Panc1 (cell line): Measurements from ENCODE around the gene LRRC56. TPM values are rescaled to one million over a fixed set of nuclear protein-coding genes. Genes with fewer than 3 reads are reported as not detected.

Experiments used
- ATAC-seq: fragments of 200-7000 bp; cut with Tn5 transposase; 2 replicates; pipeline ENCODE4 v1.9.1; 2020; ENCODE audit warnings: mild to moderate bottlenecking, moderate library complexity
- BruUV-seq: library from RNA; stranded (reverse); fragments of 400-500 nt; replicated peaks from 2 replicates; lab custom pipeline; 2021; lab: Mats Ljungman, UMichigan
- CTCF ChIA-PET: fragments of 300-600 bp; sonication (Branson Sonifier 250); formaldehyde crosslinking; loops from one replicate; lab custom pipeline; 2022; ENCODE audit warnings: antibody characterized with exemption; lab: Charles Lee
- POLR2A ChIA-PET: fragments of 300-600 bp; sonication (Branson Sonifier 250); formaldehyde crosslinking; loops from one replicate; lab custom pipeline; 2022; ENCODE audit warnings: antibody characterized with exemption; lab: Charles Lee
- DNase-seq: peaks from one replicate; pipeline ENCODE4 v3.0.0-alpha.2; 2010; ENCODE audit warnings: low read depth, low spot score
- H3K27ac ChIP-seq: 2 replicates; pipeline ENCODE4 v1.5.1; 2011; ENCODE audit warnings: mild to moderate bottlenecking, low read length, inconsistent platforms
- H3K27me3 ChIP-seq: fragments of 200-500 bp; sonication (Bioruptor generic); 2 replicates; pipeline ENCODE4 v1.6.0; 2014; ENCODE audit warnings: low read length, inconsistent platforms; ENCODE audit not compliant: control insufficient read depth, insufficient read depth
- H3K36me3 ChIP-seq: fragments of 200-500 bp; sonication (Bioruptor generic); 2 replicates; pipeline ENCODE4 v1.5.1; 2014; ENCODE audit warnings: inconsistent platforms, mild to moderate bottlenecking, low read length, moderate library complexity; ENCODE audit not compliant: control insufficient read depth, insufficient read depth
- H3K4me1 ChIP-seq: 2 replicates; pipeline ENCODE4 v1.5.1; 2011; ENCODE audit warnings: inconsistent platforms, mild to moderate bottlenecking, low read length, moderate library complexity; ENCODE audit not compliant: control insufficient read depth, insufficient read depth
- H3K4me3 ChIP-seq, 2 experiments: 2 replicates each; pipeline ENCODE4 v1.5.1; 2011 to 2012; ENCODE audit warnings: low read depth in 2 of 2, low read length in 2 of 2, mild to moderate bottlenecking in 2 of 2, inconsistent platforms in 1 of 2, moderate library complexity in 1 of 2
- H3K9me3 ChIP-seq: fragments of 200-500 bp; sonication (Bioruptor generic); 2 replicates; pipeline ENCODE4 v1.5.1; 2014; ENCODE audit warnings: low read depth, mild to moderate bottlenecking, inconsistent platforms, low read length, moderate library complexity; ENCODE audit not compliant: control insufficient read depth, insufficient read depth
- POLR2AphosphoS5 ChIP-seq: IDR thresholded peaks from 2 replicates; pipeline ENCODE4 v1.6.1; 2012; ENCODE audit warnings: mild to moderate bottlenecking, low read depth, low read length, moderate library complexity
- SIN3A ChIP-seq: IDR thresholded peaks from 2 replicates; pipeline ENCODE4 v1.6.1; 2012; ENCODE audit warnings: low read depth, mild to moderate bottlenecking, low read length, moderate library complexity, borderline replicate concordance; ENCODE audit not compliant: insufficient read depth
- TCF7L2 ChIP-seq: IDR thresholded peaks from 2 replicates; pipeline ENCODE4 v1.6.1; 2011; ENCODE audit warnings: mild to moderate bottlenecking, low read depth, low read length, inconsistent platforms
- in situ Hi-C: cut with HindIII; loops from 2 replicates; pipeline ENCODE4 v1.10.0; 2016; ENCODE audit warnings: low sequenced_read_pairs, low pct_unique_long_range_greater_than_20kb
- intact Hi-C: fragments of 100-400 bp; cut with micrococcal nuclease; formaldehyde crosslinking; loops from one replicate; pipeline ENCODE4 v1.10.0; 2022; ENCODE audit not compliant: unreplicated experiment
- total RNA-seq: library from RNA; stranded (reverse); gene quantifications from one replicate; pipeline ENCODE4 v1.2.1, GENCODE V29; 2021; ENCODE audit not compliant: unreplicated experiment
- TF ChIP-seq, protein P1 (sequence below): fragments of 450-650 bp; IDR thresholded peaks from 2 replicates; pipeline ENCODE4 v1.5.1; 2017; ENCODE audit warnings: mild to moderate bottlenecking
- TF ChIP-seq, protein P2 (sequence below), 2 experiments: IDR thresholded peaks; 2 replicates each; pipeline ENCODE4 v1.6.1; 2011 to 2012; ENCODE audit warnings: low read depth in 2 of 2, control low read depth in 1 of 2, low read length in 1 of 2, mild to moderate bottlenecking in 1 of 2, moderate library complexity in 1 of 2; ENCODE audit not compliant: insufficient read depth in 1 of 2

LRRC56 gene
- total RNA-seq, 1 experiment from 2014 or later = 9.8 TPM

DNA sequence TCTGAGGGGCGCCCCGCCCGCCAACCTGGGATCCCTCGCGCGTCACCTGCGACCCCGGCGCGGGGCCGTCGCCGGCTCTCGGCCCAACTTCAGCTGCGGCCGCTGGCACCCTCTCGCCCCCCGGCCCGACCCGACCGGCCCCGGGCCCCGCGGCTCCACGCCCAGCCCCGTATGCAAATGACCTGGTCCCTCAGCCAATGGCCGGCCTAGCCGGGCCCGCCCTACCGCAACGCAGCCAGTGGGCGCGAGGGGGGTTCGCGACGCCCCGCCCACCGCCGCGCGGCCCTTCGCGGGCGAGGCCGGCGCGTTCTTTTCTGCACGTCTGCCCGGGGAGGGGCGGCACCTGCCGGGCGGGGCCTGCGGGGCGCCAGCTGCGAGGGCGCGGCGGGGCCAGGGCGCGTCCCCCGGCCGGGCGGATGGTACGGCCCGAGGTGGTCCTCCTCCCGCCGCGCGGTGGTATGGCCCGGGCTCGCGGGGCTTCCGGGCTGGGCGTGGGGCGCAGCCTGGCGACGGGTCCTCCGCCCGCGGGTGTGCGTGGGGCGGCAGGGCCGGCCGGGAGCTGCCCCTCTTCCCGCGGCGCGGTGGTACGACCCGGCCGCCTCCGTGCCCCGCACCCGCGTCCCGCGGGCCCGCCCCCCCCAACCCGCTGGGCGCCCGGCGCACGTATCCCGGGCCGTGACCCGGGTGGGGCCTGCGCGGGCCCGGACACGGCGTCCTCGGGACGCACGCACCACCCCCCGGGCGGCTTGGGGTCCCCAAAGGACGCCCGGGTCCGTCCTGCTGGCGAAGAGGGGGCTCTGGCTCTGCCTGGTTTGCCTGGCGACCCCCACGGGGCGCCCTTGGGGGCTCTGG, 31.2 kb downstream of the LRRC56 start:
- POLR2A ChIA-PET = interaction anchor here (0.6 kb wide), 1 partner anchor 10 kb away, joined by 4 read pairs; no protein-coding TSS in a partner anchor

DNA sequence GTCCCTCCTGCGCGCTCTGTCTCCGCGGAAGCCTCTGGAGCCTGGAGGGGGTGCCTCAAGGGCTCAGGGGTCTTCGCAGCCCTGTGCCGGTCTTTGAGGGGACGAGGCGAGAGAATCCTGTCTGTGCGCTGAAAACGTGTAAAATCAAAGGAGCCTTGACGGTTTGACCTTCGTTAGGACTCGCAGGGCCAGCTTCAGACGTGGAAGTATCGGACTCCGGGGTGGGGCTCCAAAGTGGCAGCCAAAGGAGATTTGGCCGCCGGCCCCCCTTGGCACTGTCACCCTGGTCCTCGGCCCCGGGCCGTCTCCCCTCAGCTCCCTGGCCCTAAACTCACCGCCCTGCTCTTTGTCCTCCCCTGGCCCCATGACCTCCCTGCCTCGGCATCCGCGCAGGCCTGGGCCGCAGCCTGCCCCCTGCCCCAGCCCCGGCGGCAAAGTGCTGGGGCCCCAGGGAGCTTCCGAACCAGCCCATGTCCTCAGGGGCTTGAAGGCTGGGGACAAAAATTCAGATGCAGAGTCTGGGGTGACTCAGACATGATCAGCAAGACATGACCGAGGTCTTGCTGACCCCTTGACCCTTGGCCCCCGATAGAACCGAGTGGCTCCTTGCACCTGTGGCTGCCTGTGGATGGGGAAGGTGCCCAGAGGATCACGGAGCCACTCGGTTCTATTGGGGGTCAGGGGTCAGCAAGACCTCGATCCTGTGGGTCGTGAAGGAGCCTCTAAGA, 32.0 kb downstream of the LRRC56 start:
- Histone ChIP-seq H3K4me1 (peaks cover 41% of the 10 kb centered on the region), H3K36me3 (no peaks in the 10 kb centered on the region), H3K9me3 (no peaks in the 10 kb centered on the region), H3K4me3 (peak overlapping the region; percentile 61 to 68), H3K27me3 (no peaks in the 10 kb centered on the region), H3K27ac (peak overlapping the region; percentile 90)
- DNase-seq (no peak), ATAC-seq (no peak)
- in situ Hi-C loops = no loop called here
- intact Hi-C loops = no loop called here
- TF ChIP-seq TCF7L2 = no peak
- no peak for TF ChIP-seq POLR2AphosphoS5
- TF ChIP-seq, protein P1, sequence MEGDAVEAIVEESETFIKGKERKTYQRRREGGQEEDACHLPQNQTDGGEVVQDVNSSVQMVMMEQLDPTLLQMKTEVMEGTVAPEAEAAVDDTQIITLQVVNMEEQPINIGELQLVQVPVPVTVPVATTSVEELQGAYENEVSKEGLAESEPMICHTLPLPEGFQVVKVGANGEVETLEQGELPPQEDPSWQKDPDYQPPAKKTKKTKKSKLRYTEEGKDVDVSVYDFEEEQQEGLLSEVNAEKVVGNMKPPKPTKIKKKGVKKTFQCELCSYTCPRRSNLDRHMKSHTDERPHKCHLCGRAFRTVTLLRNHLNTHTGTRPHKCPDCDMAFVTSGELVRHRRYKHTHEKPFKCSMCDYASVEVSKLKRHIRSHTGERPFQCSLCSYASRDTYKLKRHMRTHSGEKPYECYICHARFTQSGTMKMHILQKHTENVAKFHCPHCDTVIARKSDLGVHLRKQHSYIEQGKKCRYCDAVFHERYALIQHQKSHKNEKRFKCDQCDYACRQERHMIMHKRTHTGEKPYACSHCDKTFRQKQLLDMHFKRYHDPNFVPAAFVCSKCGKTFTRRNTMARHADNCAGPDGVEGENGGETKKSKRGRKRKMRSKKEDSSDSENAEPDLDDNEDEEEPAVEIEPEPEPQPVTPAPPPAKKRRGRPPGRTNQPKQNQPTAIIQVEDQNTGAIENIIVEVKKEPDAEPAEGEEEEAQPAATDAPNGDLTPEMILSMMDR = no peak
- TF ChIP-seq SIN3A = no peak
- TF ChIP-seq, protein P2, sequence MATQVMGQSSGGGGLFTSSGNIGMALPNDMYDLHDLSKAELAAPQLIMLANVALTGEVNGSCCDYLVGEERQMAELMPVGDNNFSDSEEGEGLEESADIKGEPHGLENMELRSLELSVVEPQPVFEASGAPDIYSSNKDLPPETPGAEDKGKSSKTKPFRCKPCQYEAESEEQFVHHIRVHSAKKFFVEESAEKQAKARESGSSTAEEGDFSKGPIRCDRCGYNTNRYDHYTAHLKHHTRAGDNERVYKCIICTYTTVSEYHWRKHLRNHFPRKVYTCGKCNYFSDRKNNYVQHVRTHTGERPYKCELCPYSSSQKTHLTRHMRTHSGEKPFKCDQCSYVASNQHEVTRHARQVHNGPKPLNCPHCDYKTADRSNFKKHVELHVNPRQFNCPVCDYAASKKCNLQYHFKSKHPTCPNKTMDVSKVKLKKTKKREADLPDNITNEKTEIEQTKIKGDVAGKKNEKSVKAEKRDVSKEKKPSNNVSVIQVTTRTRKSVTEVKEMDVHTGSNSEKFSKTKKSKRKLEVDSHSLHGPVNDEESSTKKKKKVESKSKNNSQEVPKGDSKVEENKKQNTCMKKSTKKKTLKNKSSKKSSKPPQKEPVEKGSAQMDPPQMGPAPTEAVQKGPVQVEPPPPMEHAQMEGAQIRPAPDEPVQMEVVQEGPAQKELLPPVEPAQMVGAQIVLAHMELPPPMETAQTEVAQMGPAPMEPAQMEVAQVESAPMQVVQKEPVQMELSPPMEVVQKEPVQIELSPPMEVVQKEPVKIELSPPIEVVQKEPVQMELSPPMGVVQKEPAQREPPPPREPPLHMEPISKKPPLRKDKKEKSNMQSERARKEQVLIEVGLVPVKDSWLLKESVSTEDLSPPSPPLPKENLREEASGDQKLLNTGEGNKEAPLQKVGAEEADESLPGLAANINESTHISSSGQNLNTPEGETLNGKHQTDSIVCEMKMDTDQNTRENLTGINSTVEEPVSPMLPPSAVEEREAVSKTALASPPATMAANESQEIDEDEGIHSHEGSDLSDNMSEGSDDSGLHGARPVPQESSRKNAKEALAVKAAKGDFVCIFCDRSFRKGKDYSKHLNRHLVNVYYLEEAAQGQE (IDR thresholded peaks at IDR 0.05; ENCODE audit: insufficient read depth in 1 of 2, low read depth in 2 of 2, low read length in 1 of 2) = no peak
- BruUV-seq = TSS peak; percentile 81
- ChIA-PET CTCF (no interaction called here), POLR2A (interaction anchor here (0.6 kb wide), 1 partner anchor 9 kb away, joined by 4 read pairs; no protein-coding TSS in a partner anchor)

More for the DNA sequence above, 31.2 kb downstream of the LRRC56 start:
- H3K4me3 ChIP-seq = peak overlapping the region; percentile 61 to 68
- no TSS peak for BruUV-seq
- no peaks in the 10 kb centered on the region for H3K9me3 ChIP-seq
- TF ChIP-seq POLR2AphosphoS5 = peak; percentile 63; the same call in 1 of the 2 replicates
- TF ChIP-seq, protein P2 (IDR thresholded peaks at IDR 0.05; ENCODE audit: insufficient read depth in 1 of 2, low read depth in 2 of 2, low read length in 1 of 2) = no peak; a peak in 1 of 4 replicates
- TF ChIP-seq, protein P1 = no peak
- TF ChIP-seq TCF7L2 = peak; percentile 54; the same call in 1 of the 2 replicates
- TF ChIP-seq SIN3A = peak; percentile 91; the same call in 1 of the 2 replicates
- DNase-seq (peak; percentile 45), ATAC-seq (peak; percentile 94)
- intact Hi-C loops (no loop called here), in situ Hi-C loops (no loop called here)
- peaks cover 35% of the 10 kb centered on the region for H3K4me1 ChIP-seq
- no peaks in the 10 kb centered on the region for H3K27me3 ChIP-seq
- no peaks in the 10 kb centered on the region for H3K36me3 ChIP-seq
- H3K27ac ChIP-seq = peak overlapping the region; percentile 90
- CTCF ChIA-PET = interaction anchor here (0.6 kb wide), 1 partner anchor 19 kb away, joined by 10 read pairs; no protein-coding TSS in a partner anchor
